Stimulated activated effector memory CD8-positive, alpha-beta T cell treated with anti-CD3 and anti-CD28 coated beads, Interleukin-12 subunit alpha, Interleukin-12 subunit beta, amount 100 ng/mL, for 72 hours (primary cell): ENCODE data around the gene EDN1.
"Not testable (repeated sequence)": the region's sequence is repeated elsewhere in the genome, so short reads cannot be mapped to it uniquely, and the experiment has no call there.

Source experiments
- ATAC-seq: fragments of 150-1000 bp; cut with Tn5 transposase; 2 replicates; pipeline ENCODE4 v1.10.0; 2021
- DNase-seq, 2 donors: peaks; one replicate each; pipeline ENCODE4 v3.0.0; 2021 to 2022; ENCODE audit warnings: low spot score in 2 of 2
- H3K27ac Mint-ChIP-seq: one replicate; pipeline ENCODE4 v1.8.0; 2022; ENCODE audit warnings: mild to moderate bottlenecking, mixed read lengths
- H3K36me3 Mint-ChIP-seq: one replicate; pipeline ENCODE4 v1.8.0; 2022; ENCODE audit warnings: mild to moderate bottlenecking, mixed read lengths
- H3K4me1 Mint-ChIP-seq: one replicate; pipeline ENCODE4 v1.8.0; 2022; ENCODE audit warnings: mixed read lengths
- H3K4me3 Mint-ChIP-seq: one replicate; pipeline ENCODE4 v1.8.0; 2022; ENCODE audit warnings: mild to moderate bottlenecking, mixed read lengths
- H3K9me3 Mint-ChIP-seq: one replicate; pipeline ENCODE4 v1.8.0; 2022; ENCODE audit warnings: mixed read lengths

The EDN1 gene

DNA sequence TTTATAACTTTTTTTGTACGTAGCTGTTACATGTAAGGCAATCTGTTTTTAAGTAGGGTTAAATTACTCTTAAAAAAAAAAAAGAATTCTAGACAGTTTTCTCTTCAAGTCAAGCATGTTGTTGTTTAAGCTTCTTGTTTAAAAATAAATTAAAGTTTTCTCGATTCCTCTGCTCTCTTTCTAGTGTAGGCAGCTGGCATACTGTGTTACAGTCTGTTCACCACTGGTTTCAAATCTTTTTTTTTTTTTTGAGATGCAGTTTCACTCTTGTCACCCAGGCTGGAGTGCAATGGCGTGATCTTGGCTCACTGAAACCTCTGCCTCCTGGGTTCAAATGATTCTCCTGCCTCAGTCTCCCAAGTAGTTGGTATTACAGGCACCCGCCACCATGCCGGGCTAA, 29.9 kb downstream of the EDN1 start:
- H3K4me1 Mint-ChIP-seq, ATAC-seq, H3K9me3 Mint-ChIP-seq, H3K4me3 Mint-ChIP-seq, H3K36me3 Mint-ChIP-seq, DNase-seq, H3K27ac Mint-ChIP-seq: not testable (repeated sequence)

GRCh38 chr6:12324099-12324498, 33.9 kb downstream of the EDN1 start:
- Mint-ChIP-seq H3K36me3 (no peaks in the 10 kb centered on the region), H3K9me3 (no peaks in the 10 kb centered on the region), H3K4me3 (no peak overlapping the region), H3K4me1 (no peaks in the 10 kb centered on the region), H3K27ac (no peak overlapping the region)
- DNase-seq (no peak), ATAC-seq (no peak)

DNA sequence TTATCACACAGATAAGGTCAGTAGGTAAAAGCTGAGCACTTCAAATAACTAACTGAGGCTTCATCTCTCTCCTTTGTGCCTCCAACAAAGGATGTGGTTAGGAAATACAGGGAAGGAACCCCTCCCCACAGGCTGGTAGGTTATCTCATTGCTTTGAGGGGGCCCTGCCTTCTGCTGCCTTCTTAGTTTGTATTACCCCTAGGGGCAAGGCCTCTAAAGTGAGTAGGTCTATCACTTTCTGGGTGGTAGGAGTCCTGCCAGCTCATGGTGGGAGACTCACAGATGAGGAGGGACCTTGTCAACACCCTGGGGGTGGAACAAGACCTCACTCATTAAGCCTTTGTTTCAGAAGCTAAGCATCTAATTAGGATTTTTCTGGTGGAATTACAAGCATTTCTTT, 34.6 kb downstream of the EDN1 start:
- no peak for DNase-seq
- Mint-ChIP-seq H3K27ac (no peak overlapping the region), H3K4me3 (no peak overlapping the region), H3K4me1 (no peaks in the 10 kb centered on the region), H3K9me3 (no peaks in the 10 kb centered on the region), H3K36me3 (no peaks in the 10 kb centered on the region)
- no peak for ATAC-seq

DNA sequence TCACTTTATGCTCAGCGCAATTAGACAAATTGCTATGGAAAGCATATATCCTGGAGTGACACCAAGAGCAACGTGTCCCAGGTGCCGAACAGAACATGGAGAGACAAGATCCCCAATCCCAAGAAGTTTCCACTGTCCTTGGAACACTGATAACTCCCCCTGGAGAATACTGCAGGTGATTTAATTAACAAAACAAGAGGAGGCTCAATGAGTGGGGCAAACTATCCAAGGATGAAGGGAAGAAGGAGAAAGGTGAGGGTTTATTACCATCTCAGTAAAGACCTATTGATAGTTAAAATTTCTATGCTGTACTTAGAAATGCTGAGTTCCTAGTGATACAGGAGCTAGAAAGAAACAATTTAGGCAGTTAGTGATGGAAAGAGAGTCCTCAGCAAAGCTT, 35.7 kb downstream of the EDN1 start:
- H3K27ac Mint-ChIP-seq = no peak overlapping the region
- no peaks in the 10 kb centered on the region for H3K9me3 Mint-ChIP-seq
- no peaks in the 10 kb centered on the region for H3K4me1 Mint-ChIP-seq
- H3K4me3 Mint-ChIP-seq = no peak overlapping the region
- no peaks in the 10 kb centered on the region for H3K36me3 Mint-ChIP-seq
- DNase-seq = no peak
- ATAC-seq = no peak

- no peaks in the 10 kb centered on the region for H3K4me1 Mint-ChIP-seq
- no peaks in the 10 kb centered on the region for H3K9me3 Mint-ChIP-seq
- no peak for ATAC-seq
- no peak overlapping the region for H3K4me3 Mint-ChIP-seq
- no peak for DNase-seq
- no peak overlapping the region for H3K27ac Mint-ChIP-seq
- H3K36me3 Mint-ChIP-seq = no peaks in the 10 kb centered on the region
These were observed 37.2 kb downstream of the EDN1 start for GRCh38 chr6:12327391-12327790.

DNA sequence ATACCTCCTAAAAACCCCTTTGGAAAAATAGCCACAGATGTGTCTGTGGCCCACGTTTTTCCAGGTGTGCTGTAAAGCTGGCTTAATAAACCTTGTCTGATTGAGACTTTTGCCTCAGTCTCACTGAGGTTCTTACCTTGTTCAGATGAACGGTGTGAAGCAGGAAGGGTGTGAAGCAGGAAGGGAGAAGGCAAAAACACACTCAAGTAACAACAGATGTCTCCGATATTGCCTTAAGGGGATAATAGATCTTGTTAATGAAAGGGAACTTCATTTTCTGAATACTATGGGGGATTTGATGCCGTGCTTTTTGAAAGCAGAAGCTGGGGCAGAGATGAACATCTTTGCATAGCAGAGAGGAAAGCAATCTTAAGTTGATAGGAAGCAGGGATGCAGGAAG, 37.8 kb downstream of the EDN1 start:
- Mint-ChIP-seq H3K4me1 (no peaks in the 10 kb centered on the region), H3K4me3 (no peak overlapping the region), H3K36me3 (no peaks in the 10 kb centered on the region)

GRCh38 chr6:12328701-12329100, 38.5 kb downstream of the EDN1 start:
- Mint-ChIP-seq H3K36me3 (no peaks in the 10 kb centered on the region), H3K27ac (no peak overlapping the region), H3K4me1 (no peaks in the 10 kb centered on the region), H3K4me3 (no peak overlapping the region), H3K9me3 (no peaks in the 10 kb centered on the region)
- no peak for DNase-seq
- ATAC-seq = no peak

More for the DNA sequence above, 37.8 kb downstream of the EDN1 start:
- ATAC-seq (no peak), DNase-seq (no peak)
- Mint-ChIP-seq H3K27ac (no peak overlapping the region), H3K9me3 (no peaks in the 10 kb centered on the region)

- H3K9me3 Mint-ChIP-seq = no peaks in the 10 kb centered on the region
- no peaks in the 10 kb centered on the region for H3K4me1 Mint-ChIP-seq
- H3K27ac Mint-ChIP-seq = no peak overlapping the region
These were observed 41.3 kb downstream of the EDN1 start for GRCh38 chr6:12331474-12331873.

GRCh38 chr6:12331951-12332749, 42.0 kb downstream of the EDN1 start:
- no peaks in the 10 kb centered on the region for H3K9me3 Mint-ChIP-seq
- H3K36me3 Mint-ChIP-seq = no peaks in the 10 kb centered on the region
- no peak overlapping the region for H3K4me3 Mint-ChIP-seq
- H3K4me1 Mint-ChIP-seq = no peaks in the 10 kb centered on the region
- no peak overlapping the region for H3K27ac Mint-ChIP-seq
- DNase-seq = no peak
- no peak for ATAC-seq

More at GRCh38 chr6:12331474-12331873, 41.3 kb downstream of the EDN1 start:
- Mint-ChIP-seq H3K4me3 (no peak overlapping the region), H3K36me3 (no peaks in the 10 kb centered on the region)
- DNase-seq (no peak), ATAC-seq (no peak)

- H3K4me1 Mint-ChIP-seq, H3K9me3 Mint-ChIP-seq, H3K27ac Mint-ChIP-seq, H3K36me3 Mint-ChIP-seq, DNase-seq, ATAC-seq, H3K4me3 Mint-ChIP-seq: not testable (repeated sequence)
These were observed 42.6 kb downstream of the EDN1 start for GRCh38 chr6:12332750-12333079.

- no peaks in the 10 kb centered on the region for H3K4me1 Mint-ChIP-seq
- no peak overlapping the region for H3K4me3 Mint-ChIP-seq
- H3K36me3 Mint-ChIP-seq = no peaks in the 10 kb centered on the region
These were observed 43.0 kb downstream of the EDN1 start for GRCh38 chr6:12333128-12333527.

GRCh38 chr6:12334526-12335130, 44.5 kb downstream of the EDN1 start:
- no peak for DNase-seq
- Mint-ChIP-seq H3K4me1 (no peaks in the 10 kb centered on the region), H3K4me3 (no peak overlapping the region), H3K36me3 (no peaks in the 10 kb centered on the region), H3K9me3 (no peaks in the 10 kb centered on the region), H3K27ac (no peak overlapping the region)
- no peak for ATAC-seq

More at GRCh38 chr6:12333128-12333527, 43.0 kb downstream of the EDN1 start:
- ATAC-seq (no peak), DNase-seq (no peak)
- Mint-ChIP-seq H3K9me3 (no peaks in the 10 kb centered on the region), H3K27ac (no peak overlapping the region)

GRCh38 chr6:12335131-12335527, 45.0 kb downstream of the EDN1 start:
- ATAC-seq (no peak), DNase-seq (no peak)
- H3K4me1 Mint-ChIP-seq = no peaks in the 10 kb centered on the region
- H3K36me3 Mint-ChIP-seq = no peaks in the 10 kb centered on the region
- H3K4me3 Mint-ChIP-seq = no peak overlapping the region
- H3K9me3 Mint-ChIP-seq = no peaks in the 10 kb centered on the region
- no peak overlapping the region for H3K27ac Mint-ChIP-seq

DNA sequence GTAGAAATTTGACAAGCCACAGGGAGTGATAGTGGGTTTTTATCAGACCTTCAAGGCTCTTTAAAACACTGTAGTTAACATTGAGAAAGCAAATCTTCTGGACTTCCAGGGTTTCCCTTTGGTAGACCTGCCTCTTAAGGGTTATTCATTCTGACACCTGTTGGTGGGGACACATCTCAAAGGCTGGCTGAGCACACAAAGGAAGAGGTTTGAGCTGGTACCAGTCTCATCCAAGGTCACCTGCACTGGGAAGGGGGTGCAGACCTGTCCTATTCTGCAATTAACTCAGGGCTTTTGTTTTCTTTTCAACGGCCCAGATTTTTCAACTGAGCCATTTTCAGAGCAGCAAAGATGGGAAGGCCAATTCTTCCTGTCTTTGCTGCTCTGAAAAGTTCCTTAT, 45.6 kb downstream of the EDN1 start:
- Mint-ChIP-seq H3K27ac (no peak overlapping the region), H3K4me3 (no peak overlapping the region), H3K36me3 (no peaks in the 10 kb centered on the region), H3K9me3 (no peaks in the 10 kb centered on the region), H3K4me1 (no peaks in the 10 kb centered on the region)
- DNase-seq (no peak), ATAC-seq (no peak)

- Mint-ChIP-seq H3K9me3 (no peaks in the 10 kb centered on the region), H3K4me1 (no peaks in the 10 kb centered on the region), H3K4me3 (no peak overlapping the region), H3K27ac (no peak overlapping the region), H3K36me3 (no peaks in the 10 kb centered on the region)
- no peak for ATAC-seq
- DNase-seq = no peak
These were observed 46.2 kb downstream of the EDN1 start for GRCh38 chr6:12336121-12336971.

DNA sequence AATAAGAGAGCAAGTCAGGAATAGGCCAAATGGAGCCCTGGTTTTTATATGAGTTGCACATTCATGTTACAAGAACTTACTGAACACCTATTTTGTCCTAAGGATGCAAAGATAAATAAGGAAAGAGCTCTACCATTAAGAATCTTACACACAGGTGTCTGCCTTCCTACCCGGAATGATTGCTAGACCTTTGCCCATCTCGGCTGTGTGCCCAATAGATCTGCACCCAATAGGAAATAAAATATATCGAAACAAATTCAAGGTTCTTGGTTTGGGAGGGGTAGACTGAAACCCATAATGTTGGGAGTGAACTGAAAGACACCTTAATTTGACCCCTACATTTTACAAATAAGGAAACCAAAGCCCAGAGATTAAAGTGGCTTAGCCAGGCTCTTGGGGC, 48.9 kb downstream of the EDN1 start:
- Mint-ChIP-seq H3K9me3 (no peaks in the 10 kb centered on the region), H3K4me3 (no peak overlapping the region), H3K27ac (no peak overlapping the region), H3K36me3 (no peaks in the 10 kb centered on the region), H3K4me1 (no peaks in the 10 kb centered on the region)
- no peak for DNase-seq
- ATAC-seq = no peak
